Left ventricle myocardium superior (tissue), 1 donor: ENCODE results near the gene NGEF. TPM values are rescaled to one million over a fixed set of nuclear protein-coding genes. Genes with fewer than 3 reads are reported as not detected.

Source experiments
- ATAC-seq: fragments of 200-7000 bp; cut with Tn5 transposase; one replicate; pipeline ENCODE4 v1.9.1; 2020; ENCODE audit warnings: mild to moderate bottlenecking, moderate library complexity
- DNase-seq: peaks from one replicate; pipeline ENCODE4 v3.0.0-alpha.2; 2020
- intact Hi-C: fragments of 100-400 bp; cut with micrococcal nuclease; formaldehyde crosslinking; loops from one replicate; pipeline ENCODE4 v1.11.0; 2022
- total RNA-seq: library from RNA; stranded (reverse); fragmentation: NEBNext Ultra II Directional; extraction: Animal tissue kit (Norgen Biotek cat#: 25700); gene quantifications from one replicate; pipeline ENCODE4 v1.2.1, GENCODE V29; 2021
- donor health status: DM: no; HTN: yes; CAD: no; lungs with severe emphysema.

Gene NGEF
- total RNA-seq, 1 donor from 2014 or later, result not detected

GRCh38 chr2:232949016-232949415 is 64.0 kb downstream of the NGEF start:
- DNase-seq (no peak), ATAC-seq (no peak)
- intact Hi-C loops, result no loop called here

- no peak for ATAC-seq
- no peak for DNase-seq
- intact Hi-C loops, result no loop called here
These were observed 70.2 kb downstream of the NGEF start for GRCh38 chr2:232942831-232943230.

- intact Hi-C loops, result no loop called here
- no peak for ATAC-seq
- no peak for DNase-seq
These were observed 71.0 kb downstream of the NGEF start for GRCh38 chr2:232941912-232942594.

GRCh38 chr2:232941400-232941799 is 71.7 kb downstream of the NGEF start:
- no peak for DNase-seq
- no peak for ATAC-seq
- intact Hi-C loops, result no loop called here

GRCh38 chr2:232940724-232941123 is 72.3 kb downstream of the NGEF start:
- DNase-seq (no peak), ATAC-seq (no peak)
- intact Hi-C loops, result no loop called here

- intact Hi-C loops, result no loop called here
- DNase-seq (no peak), ATAC-seq (no peak)
These were observed 75.7 kb downstream of the NGEF start for GRCh38 chr2:232937278-232937906.

- DNase-seq (no peak), ATAC-seq (no peak)
- intact Hi-C loops, result no loop called here
These were observed 81.4 kb downstream of the NGEF start for GRCh38 chr2:232931636-232932035.

- ATAC-seq, result no peak
- intact Hi-C loops, result no loop called here
These were observed 83.0 kb downstream of the NGEF start for GRCh38 chr2:232930059-232930400.

GRCh38 chr2:232929303-232930058 is 83.6 kb downstream of the NGEF start:
- DNase-seq, result no peak
- no peak for ATAC-seq
- intact Hi-C loops, result no loop called here

More at GRCh38 chr2:232930059-232930400, 83.0 kb downstream of the NGEF start:
- no peak for DNase-seq

- ATAC-seq (no peak), DNase-seq (no peak)
- intact Hi-C loops, result no loop called here
These were observed 84.3 kb downstream of the NGEF start for GRCh38 chr2:232928551-232929302.

GRCh38 chr2:232927793-232928550 is 85.1 kb downstream of the NGEF start:
- DNase-seq (no peak), ATAC-seq (no peak)
- intact Hi-C loops, result no loop called here

- ATAC-seq, result peak; percentile 36
- peak; percentile 30 for DNase-seq
- intact Hi-C loops, result no loop called here
These were observed 85.8 kb downstream of the NGEF start for GRCh38 chr2:232927032-232927792.

- no peak for DNase-seq
- intact Hi-C loops, result no loop called here
- no peak for ATAC-seq
These were observed 86.6 kb downstream of the NGEF start for GRCh38 chr2:232926431-232926939.

GRCh38 chr2:232925821-232926156 is 87.3 kb downstream of the NGEF start:
- no peak for DNase-seq
- ATAC-seq, result no peak
- intact Hi-C loops, result no loop called here

- intact Hi-C loops, result no loop called here
- ATAC-seq (no peak), DNase-seq (no peak)
These were observed 87.8 kb downstream of the NGEF start for GRCh38 chr2:232925153-232925820.

- DNase-seq, result no peak
- intact Hi-C loops, result no loop called here
- no peak for ATAC-seq
These were observed 88.6 kb downstream of the NGEF start for GRCh38 chr2:232924433-232924832.

GRCh38 chr2:232920760-232921159 is 92.3 kb downstream of the NGEF start:
- ATAC-seq (no peak), DNase-seq (no peak)
- intact Hi-C loops, result no loop called here

GRCh38 chr2:232920055-232920454 is 93.0 kb downstream of the NGEF start:
- intact Hi-C loops, result no loop called here
- ATAC-seq (no peak), DNase-seq (no peak)
